Measurements from ENCODE around the gene ZNF652.

Gene ZNF652

GRCh38 chr17:49373115-49373514, 11.1 kb upstream of the ZNF652 start:
- TF ChIP-seq EZH2 (IDR thresholded peaks at IDR 0.05; ENCODE audit: borderline replicate concordance, low read length) (no peak), CTCF (IDR thresholded peaks at IDR 0.05; ENCODE audit: low read length) (no peak)
- no peaks in the 10 kb centered on the region; the same call in 1 of the 2 replicates for H3K36me3 ChIP-seq (ENCODE audit: insufficient read depth, low read length)
- no peak overlapping the region for H3K4me2 ChIP-seq (ENCODE audit: low read length)
- no peaks in the 10 kb centered on the region for H3K4me1 ChIP-seq (ENCODE audit: insufficient read depth, low read length, severe bottlenecking)
- no peaks in the 10 kb centered on the region for H3K9me2 ChIP-seq (ENCODE audit: low read depth, low read length)
- no peaks in the 10 kb centered on the region for H4K20me1 ChIP-seq (ENCODE audit: insufficient read depth, low read length)
- H3K79me2 ChIP-seq (ENCODE audit: insufficient read depth, low read length): no peaks in the 10 kb centered on the region
- no peaks in the 10 kb centered on the region for H3F3A ChIP-seq (ENCODE audit: insufficient read depth, low read length)
- H3K27ac ChIP-seq (ENCODE audit: low read depth, low read length, poor library complexity, severe bottlenecking): no peak overlapping the region
- H2AFZ ChIP-seq (ENCODE audit: low read length): no peak overlapping the region
- H3K27me3 ChIP-seq (ENCODE audit: insufficient read depth, low read length): no peaks in the 10 kb centered on the region
- no peak overlapping the region for H3K4me3 ChIP-seq (ENCODE audit: low read depth, low read length, poor library complexity, severe bottlenecking)
- no peak overlapping the region for H3K9ac ChIP-seq (ENCODE audit: low read length)
- peaks cover 3% of the 10 kb centered on the region; the same call in 1 of the 2 replicates for H3K9me3 ChIP-seq (ENCODE audit: low read length)

- Histone ChIP-seq H3K9me2 (ENCODE audit: low read depth, low read length) (no peaks in the 10 kb centered on the region), H3K27me3 (ENCODE audit: insufficient read depth, low read length) (no peaks in the 10 kb centered on the region)
- TF ChIP-seq CTCF (IDR thresholded peaks at IDR 0.05; ENCODE audit: low read length) (no peak), EZH2 (IDR thresholded peaks at IDR 0.05; ENCODE audit: borderline replicate concordance, low read length) (no peak)
These were observed 10.4 kb upstream of the ZNF652 start for GRCh38 chr17:49372425-49372824.

GRCh38 chr17:49370971-49371834, 9.2 kb upstream of the ZNF652 start:
- no peaks in the 10 kb centered on the region for H3K9me3 ChIP-seq (ENCODE audit: low read length)
- H3K27ac ChIP-seq (ENCODE audit: low read depth, low read length, poor library complexity, severe bottlenecking): no peak overlapping the region
- no peaks in the 10 kb centered on the region for H3K36me3 ChIP-seq (ENCODE audit: insufficient read depth, low read length)
- no peak overlapping the region for H3K4me2 ChIP-seq (ENCODE audit: low read length)
- H3K27me3 ChIP-seq (ENCODE audit: insufficient read depth, low read length): no peaks in the 10 kb centered on the region
- H3K4me1 ChIP-seq (ENCODE audit: insufficient read depth, low read length, severe bottlenecking): no peaks in the 10 kb centered on the region
- no peak overlapping the region for H2AFZ ChIP-seq (ENCODE audit: low read length)
- no peaks in the 10 kb centered on the region for H3K79me2 ChIP-seq (ENCODE audit: insufficient read depth, low read length)
- no peak overlapping the region for H3K4me3 ChIP-seq (ENCODE audit: low read depth, low read length, poor library complexity, severe bottlenecking)
- H3K9me2 ChIP-seq (ENCODE audit: low read depth, low read length): no peaks in the 10 kb centered on the region
- no peaks in the 10 kb centered on the region for H3F3A ChIP-seq (ENCODE audit: insufficient read depth, low read length)
- H4K20me1 ChIP-seq (ENCODE audit: insufficient read depth, low read length): no peaks in the 10 kb centered on the region
- no peak overlapping the region for H3K9ac ChIP-seq (ENCODE audit: low read length)
- TF ChIP-seq CTCF (IDR thresholded peaks at IDR 0.05; ENCODE audit: low read length): no peak
- no peak for TF ChIP-seq EZH2 (IDR thresholded peaks at IDR 0.05; ENCODE audit: borderline replicate concordance, low read length)

More at GRCh38 chr17:49372425-49372824, 10.4 kb upstream of the ZNF652 start:
- H3K9me3 ChIP-seq (ENCODE audit: low read length): no peaks in the 10 kb centered on the region
- no peak overlapping the region for H3K4me2 ChIP-seq (ENCODE audit: low read length)
- H3K9ac ChIP-seq (ENCODE audit: low read length): no peak overlapping the region
- H3K27ac ChIP-seq (ENCODE audit: low read depth, low read length, poor library complexity, severe bottlenecking): no peak overlapping the region
- H3K4me1 ChIP-seq (ENCODE audit: insufficient read depth, low read length, severe bottlenecking): no peaks in the 10 kb centered on the region
- H3K36me3 ChIP-seq (ENCODE audit: insufficient read depth, low read length): no peaks in the 10 kb centered on the region
- H2AFZ ChIP-seq (ENCODE audit: low read length): no peak overlapping the region
- no peak overlapping the region for H3K4me3 ChIP-seq (ENCODE audit: low read depth, low read length, poor library complexity, severe bottlenecking)
- H4K20me1 ChIP-seq (ENCODE audit: insufficient read depth, low read length): no peaks in the 10 kb centered on the region
- H3F3A ChIP-seq (ENCODE audit: insufficient read depth, low read length): no peaks in the 10 kb centered on the region
- no peaks in the 10 kb centered on the region for H3K79me2 ChIP-seq (ENCODE audit: insufficient read depth, low read length)

Data from OCI-LY1 (cell line).